ENCODE measurements around the gene PPM1E.

DNA sequence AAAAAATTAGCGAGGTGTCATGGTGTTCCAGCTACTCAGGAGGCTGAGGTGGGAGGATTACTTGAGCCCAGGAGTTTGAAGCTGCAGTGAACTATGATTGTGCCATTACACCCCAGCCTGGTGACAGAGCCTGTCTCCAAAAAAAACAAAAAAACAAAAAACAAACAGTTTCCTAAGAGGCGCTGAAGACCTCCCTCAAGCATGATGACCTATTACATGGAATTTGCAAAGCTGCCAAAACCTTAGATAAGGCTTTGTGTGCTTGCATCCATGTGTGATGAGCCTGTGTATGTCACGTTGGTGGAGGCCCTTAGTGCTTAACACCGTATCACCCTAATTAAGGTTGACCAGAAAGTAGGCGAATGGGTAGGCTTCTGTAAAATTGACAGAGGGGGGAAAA is 143.5 kb downstream of the PPM1E start:
- TF ChIP-seq CTCF (IDR thresholded peaks at IDR 0.05; ENCODE audit: poor library complexity), result no peak
- no peak for TF ChIP-seq EZH2 (IDR thresholded peaks at IDR 0.05; ENCODE audit: borderline replicate concordance)
